HTERT RPE-1 (cell line): Measurements from ENCODE around the gene GLIPR1L2.

Source experiments
- in situ Hi-C: fragments of 300-500 bp; cut with MboI; formaldehyde crosslinking; loops from 4 replicates; pipeline ENCODE4 v1.14.3; 2020; ENCODE audit warnings: low sequenced_read_pairs

Gene GLIPR1L2

DNA sequence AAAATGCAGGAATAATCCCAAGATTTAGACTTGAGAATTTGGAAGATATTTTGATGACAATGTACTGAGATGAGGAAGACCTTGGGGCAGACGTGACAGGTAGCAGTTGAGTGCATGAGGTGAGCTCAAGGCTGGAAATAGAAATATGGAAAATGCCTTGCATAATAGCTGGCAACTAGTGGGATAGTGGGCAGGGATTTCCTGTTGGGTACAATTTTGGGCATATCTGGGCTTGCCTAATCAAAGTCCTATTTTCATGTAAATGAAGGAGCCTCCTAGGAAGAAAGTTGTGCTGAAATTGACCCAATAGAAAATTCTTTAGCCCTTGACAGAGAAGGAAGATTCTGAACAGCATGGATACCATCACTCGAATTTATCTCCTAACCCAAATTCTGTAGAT, 83.2 kb downstream of the GLIPR1L2 start:
- in situ Hi-C loops = no loop called here

DNA sequence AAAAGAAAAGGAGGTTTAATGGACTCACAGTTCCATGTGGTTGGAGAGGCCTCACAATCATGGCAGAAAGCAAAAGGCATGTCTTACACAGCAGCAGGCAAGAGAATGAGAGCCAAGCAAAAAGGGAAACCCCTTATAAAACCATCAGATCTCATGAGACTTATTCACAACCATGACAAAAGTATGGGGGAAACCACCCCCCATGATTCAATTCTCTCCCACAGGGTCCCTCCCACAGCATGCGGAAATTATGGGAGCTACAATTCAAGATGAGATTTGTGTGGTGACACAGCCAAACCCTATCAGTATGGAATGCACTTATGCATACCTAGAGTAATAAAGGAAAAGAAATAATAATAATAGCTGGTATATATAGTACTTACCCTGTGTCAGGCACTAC, 85.2 kb downstream of the GLIPR1L2 start:
- in situ Hi-C loops = no loop called here

DNA sequence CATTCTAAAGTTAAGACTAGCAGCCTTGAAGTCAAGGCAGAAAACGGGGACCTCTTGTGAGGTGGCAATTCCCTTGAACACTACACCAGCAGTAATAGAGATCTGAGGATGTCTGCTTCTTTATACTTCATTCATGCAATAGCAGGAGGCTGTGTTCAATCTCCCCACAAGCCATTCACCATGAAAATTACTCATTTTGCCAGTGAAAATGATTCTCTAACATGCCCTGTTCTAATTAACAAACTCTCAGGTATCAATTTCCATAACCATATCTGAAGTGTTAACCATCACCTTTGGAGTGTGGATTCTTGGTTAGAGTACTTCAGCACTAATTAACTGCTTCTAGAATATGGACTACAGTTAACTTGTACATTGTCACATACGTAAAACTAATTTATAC, 86.2 kb downstream of the GLIPR1L2 start:
- in situ Hi-C loops = no loop called here

DNA sequence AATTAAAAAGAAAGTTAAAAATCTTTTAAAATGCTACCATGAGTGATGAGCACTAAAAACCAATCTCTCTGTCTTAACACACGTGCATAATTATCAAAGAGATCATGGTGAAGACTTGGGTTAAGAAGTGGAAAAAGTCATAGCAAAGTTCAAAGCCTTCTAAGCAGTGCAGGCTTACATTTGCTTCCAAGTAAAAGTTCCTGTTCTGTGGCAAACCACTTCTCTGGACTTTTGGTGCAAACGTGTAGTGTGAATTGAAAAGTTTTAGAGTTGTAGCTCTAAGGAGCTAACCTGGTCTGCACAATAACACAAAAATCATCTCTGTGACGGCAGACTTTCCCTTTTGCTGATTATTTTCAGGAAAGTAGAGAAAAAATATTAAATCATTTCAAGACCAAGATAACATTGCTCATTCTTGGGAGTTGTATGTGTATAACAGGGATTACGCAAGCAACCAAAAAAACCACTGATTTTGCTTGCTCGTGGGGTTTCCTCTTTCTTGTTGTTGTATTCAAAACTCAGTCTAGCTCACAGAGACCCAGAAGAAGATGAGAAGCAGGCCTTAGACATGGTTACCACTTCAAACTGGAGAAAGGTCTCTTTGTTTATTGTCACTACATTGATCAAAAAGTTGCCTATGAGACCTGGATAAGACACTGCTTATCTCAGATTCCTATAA, 87.4 kb downstream of the GLIPR1L2 start:
- in situ Hi-C loops = no loop called here

DNA sequence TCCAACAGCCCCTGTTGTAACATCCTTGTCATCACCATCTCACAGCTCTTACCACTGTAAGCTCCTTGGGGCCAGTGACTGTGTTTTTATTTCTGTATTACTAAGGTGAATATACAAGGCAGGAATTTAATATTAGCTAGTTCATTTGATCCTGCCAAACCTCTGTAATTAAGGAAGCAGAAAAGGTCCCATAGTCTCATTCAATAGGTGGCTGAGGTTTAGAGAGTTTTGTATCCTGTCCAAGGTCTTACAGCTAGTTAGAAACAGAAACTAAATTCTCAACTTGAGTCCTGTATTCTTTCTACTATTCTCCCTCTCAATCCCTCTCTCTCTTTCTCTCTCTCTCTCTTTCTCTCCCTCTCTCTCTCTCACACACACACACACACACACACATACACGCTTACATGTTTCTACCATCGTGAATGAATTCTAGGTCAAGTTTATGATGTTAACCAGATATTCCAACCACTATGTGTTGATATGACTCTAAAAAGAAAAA, 89.1 kb downstream of the GLIPR1L2 start:
- in situ Hi-C loops = no loop called here

DNA sequence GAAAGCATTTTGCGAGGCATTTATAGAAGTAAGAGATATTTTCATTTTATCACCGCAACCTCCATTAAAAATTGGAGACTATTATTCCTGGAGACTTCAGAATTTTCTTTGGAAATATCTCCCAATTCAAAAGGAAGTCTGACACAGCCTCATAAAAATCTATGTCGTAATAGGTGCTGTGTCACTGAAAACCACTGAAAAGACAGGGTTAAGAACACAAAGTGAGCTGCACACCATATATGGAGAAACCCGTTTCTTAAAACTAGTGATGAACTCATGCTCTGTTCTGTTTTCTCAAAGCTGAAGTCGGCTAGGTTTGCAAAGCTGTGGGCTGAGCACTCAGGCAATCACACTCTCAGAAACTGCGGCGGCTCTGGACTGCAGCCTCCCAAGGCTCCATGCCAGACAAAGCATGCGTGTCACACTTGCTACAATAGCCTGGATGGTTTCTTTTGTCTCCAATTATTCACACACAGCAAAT, 89.6 kb downstream of the GLIPR1L2 start, which contains the start of gene GLIPR1:
GLIPR1 (plus strand) TSS at position 287 of the 481 bp plus-strand sequence; CDS start at position 413, 126 bp downstream.
- in situ Hi-C loops = no loop called here

DNA sequence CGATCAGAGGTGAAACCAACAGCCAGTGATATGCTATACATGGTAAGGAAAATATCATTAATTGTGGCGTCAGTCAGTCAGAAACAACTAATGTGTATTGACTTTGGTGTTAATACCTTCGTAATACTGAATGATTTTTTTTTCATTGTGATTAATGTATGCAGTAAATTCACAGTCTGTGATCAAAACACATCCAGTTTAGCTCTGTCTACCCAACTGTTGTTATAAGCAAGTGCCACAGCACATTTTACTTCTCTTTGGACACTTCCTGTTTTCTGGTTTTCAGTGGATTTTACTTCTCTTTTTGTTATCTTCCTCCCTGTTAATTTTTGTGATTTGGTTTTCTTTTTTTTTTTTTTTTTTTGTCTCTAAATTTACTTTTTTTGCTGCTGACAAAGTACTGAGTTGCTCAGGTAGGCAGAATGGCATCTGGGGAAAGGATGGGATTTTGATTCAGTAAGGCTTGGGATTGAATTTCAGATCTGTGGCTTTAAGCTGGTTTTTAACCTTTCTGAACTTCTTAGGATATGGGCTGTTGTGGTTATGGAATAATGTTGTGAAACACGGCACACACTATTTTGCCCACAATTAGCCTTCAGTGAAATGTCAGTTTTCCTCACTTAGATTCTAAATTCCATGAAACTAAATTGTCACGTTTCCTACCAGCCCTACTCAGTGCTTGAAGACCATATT, 90.3 kb downstream of the GLIPR1L2 start:
- in situ Hi-C loops = no loop called here

DNA sequence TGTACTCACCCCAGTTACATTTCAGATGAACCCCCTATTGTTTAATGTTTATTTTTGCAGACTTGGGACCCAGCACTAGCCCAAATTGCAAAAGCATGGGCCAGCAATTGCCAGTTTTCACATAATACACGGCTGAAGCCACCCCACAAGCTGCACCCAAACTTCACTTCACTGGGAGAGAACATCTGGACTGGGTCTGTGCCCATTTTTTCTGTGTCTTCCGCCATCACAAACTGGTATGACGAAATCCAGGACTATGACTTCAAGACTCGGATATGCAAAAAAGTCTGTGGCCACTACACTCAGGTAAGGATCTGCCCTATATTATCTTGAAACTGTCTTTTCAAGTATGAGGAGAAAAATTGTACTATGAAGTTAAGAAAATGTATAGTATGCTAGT, 90.9 kb downstream of the GLIPR1L2 start:
- in situ Hi-C loops = no loop called here
